Activated T-helper 17 cell treated with anti-CD3 and anti-CD28 coated beads, Interleukin-2, amount 50 U/mL, for 72 hours (primary cell): ENCODE measurements around the gene GPR107. TPM values are rescaled to one million over a fixed set of nuclear protein-coding genes. Genes with fewer than 3 reads are reported as not detected.

Experiments
- ATAC-seq: fragments of 150-1000 bp; cut with Tn5 transposase; replicated peaks from 2 replicates; pipeline ENCODE4 v1.10.0; 2021; ENCODE audit warnings: mild to moderate bottlenecking, moderate library complexity
- H3K27ac Mint-ChIP-seq: one replicate; pipeline ENCODE4 v1.8.0; 2022; ENCODE audit warnings: mixed read lengths
- H3K27me3 Mint-ChIP-seq: one replicate; pipeline ENCODE4 v1.8.0; 2022; ENCODE audit warnings: mixed read lengths
- H3K36me3 Mint-ChIP-seq: one replicate; pipeline ENCODE4 v1.8.0; 2022; ENCODE audit warnings: low read depth, mild to moderate bottlenecking, mixed read lengths
- H3K4me1 Mint-ChIP-seq: one replicate; pipeline ENCODE4 v1.8.0; 2022; ENCODE audit warnings: mixed read lengths
- H3K4me3 Mint-ChIP-seq: one replicate; pipeline ENCODE4 v1.8.0; 2022; ENCODE audit warnings: mild to moderate bottlenecking, mixed read lengths
- H3K9me3 Mint-ChIP-seq: one replicate; pipeline ENCODE4 v1.8.0; 2022; ENCODE audit warnings: mixed read lengths
- total RNA-seq, 2 donors: library from RNA; stranded (reverse); gene quantifications; one replicate each; pipeline ENCODE4 v1.2.3, GENCODE V29; 2022

The GPR107 gene
- total RNA-seq, 2 donors from 2014 or later, result 28.1 to 32.6 TPM

- ATAC-seq, result no peak
- H3K4me1 Mint-ChIP-seq, result peaks cover 53% of the 10 kb centered on the region
These were observed 31.1 kb upstream of the GPR107 start for GRCh38 chr9:130022566-130023143.

GRCh38 chr9:130023144-130023787, 30.4 kb upstream of the GPR107 start:
- peaks cover 100% of the 10 kb centered on the region for H3K36me3 Mint-ChIP-seq
- H3K27ac Mint-ChIP-seq, result peak overlapping the region; percentile 96
- peaks cover 59% of the 10 kb centered on the region for H3K4me1 Mint-ChIP-seq
- no peaks in the 10 kb centered on the region for H3K9me3 Mint-ChIP-seq
- peak overlapping the region; percentile 91 for H3K4me3 Mint-ChIP-seq
- no peaks in the 10 kb centered on the region for H3K27me3 Mint-ChIP-seq
- peak; percentile 60 for ATAC-seq

More at GRCh38 chr9:130022566-130023143, 31.1 kb upstream of the GPR107 start:
- Mint-ChIP-seq H3K9me3 (no peaks in the 10 kb centered on the region), H3K27ac (peak overlapping the region; percentile 96), H3K36me3 (peaks cover 100% of the 10 kb centered on the region), H3K4me3 (peak overlapping the region; percentile 91), H3K27me3 (no peaks in the 10 kb centered on the region)

DNA sequence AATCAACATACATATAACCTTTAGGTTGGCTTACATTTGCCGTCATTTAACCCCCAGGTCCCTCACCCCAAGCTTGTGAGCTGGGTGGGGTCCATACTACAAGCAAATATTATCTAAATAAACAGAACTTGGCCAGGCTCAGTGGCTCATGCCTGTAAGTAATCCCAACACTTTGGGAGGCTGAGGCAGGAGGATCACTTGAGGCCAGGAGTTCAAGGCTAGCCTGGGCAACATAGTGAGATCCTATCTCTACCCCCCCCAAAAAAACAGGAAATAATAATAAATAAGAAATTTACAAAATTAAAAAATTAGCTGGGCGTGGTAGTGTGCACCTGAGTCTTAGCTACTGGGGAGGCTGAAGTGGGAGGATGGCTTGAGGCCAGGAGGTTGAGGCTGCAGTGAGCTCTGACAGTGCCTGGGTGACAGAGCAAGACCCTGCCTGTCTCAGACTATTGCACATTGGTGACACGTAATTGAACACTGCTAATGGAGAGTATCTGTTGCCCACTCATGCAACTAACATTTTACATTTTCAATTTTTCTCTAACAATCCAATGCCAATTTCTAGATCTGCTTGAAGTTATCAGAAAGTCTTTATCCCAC, 29.6 kb upstream of the GPR107 start:
- ATAC-seq, result no peak
- Mint-ChIP-seq H3K4me1 (peaks cover 66% of the 10 kb centered on the region), H3K27ac (peak overlapping the region; percentile 96), H3K36me3 (peaks cover 100% of the 10 kb centered on the region), H3K4me3 (peak overlapping the region; percentile 91), H3K9me3 (no peaks in the 10 kb centered on the region), H3K27me3 (no peaks in the 10 kb centered on the region)

GRCh38 chr9:130024597-130024994, 29.1 kb upstream of the GPR107 start:
- H3K27me3 Mint-ChIP-seq, result no peaks in the 10 kb centered on the region
- H3K27ac Mint-ChIP-seq, result peak overlapping the region; percentile 96
- peaks cover 68% of the 10 kb centered on the region for H3K4me1 Mint-ChIP-seq
- H3K9me3 Mint-ChIP-seq, result peaks cover 5% of the 10 kb centered on the region
- no peak for ATAC-seq
- peak overlapping the region; percentile 91 for H3K4me3 Mint-ChIP-seq
- H3K36me3 Mint-ChIP-seq, result peaks cover 100% of the 10 kb centered on the region

DNA sequence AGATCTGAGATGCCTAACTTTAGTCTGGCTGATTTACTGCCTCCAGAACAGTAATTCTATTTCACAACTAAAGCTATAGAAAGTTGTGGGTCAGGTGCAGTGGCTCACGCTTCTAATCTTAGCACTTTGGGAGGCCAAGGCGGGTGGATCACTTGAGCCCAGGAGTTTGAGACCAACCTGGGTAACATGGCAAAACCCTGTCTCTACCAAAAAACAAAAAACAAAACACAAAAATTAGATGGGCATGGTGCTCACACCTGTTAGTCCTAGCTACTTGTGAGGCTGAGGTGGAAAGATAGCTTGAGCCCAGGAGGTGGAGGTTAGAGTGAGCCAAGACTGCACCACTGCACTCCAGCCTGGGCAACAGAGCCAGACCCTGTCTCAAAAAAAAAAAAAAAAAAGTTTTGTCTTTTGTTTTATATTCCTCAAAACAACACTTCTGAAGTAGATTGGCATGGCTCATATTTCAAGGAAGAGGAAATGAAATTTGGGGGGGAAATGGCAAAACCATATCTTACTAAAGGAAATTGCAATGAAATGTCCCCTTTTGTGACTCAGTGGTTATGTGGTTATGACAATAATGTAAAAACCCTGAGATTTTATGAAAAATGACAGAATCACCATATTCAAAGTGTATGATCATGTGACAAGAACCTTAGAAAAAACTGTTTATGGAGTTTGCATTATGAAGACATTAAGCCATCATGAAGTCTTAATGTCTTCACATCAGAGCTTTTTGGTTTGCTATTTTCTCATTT, 26.9 kb upstream of the GPR107 start:
- H3K36me3 Mint-ChIP-seq, result peaks cover 97% of the 10 kb centered on the region
- no peaks in the 10 kb centered on the region for H3K27me3 Mint-ChIP-seq

DNA sequence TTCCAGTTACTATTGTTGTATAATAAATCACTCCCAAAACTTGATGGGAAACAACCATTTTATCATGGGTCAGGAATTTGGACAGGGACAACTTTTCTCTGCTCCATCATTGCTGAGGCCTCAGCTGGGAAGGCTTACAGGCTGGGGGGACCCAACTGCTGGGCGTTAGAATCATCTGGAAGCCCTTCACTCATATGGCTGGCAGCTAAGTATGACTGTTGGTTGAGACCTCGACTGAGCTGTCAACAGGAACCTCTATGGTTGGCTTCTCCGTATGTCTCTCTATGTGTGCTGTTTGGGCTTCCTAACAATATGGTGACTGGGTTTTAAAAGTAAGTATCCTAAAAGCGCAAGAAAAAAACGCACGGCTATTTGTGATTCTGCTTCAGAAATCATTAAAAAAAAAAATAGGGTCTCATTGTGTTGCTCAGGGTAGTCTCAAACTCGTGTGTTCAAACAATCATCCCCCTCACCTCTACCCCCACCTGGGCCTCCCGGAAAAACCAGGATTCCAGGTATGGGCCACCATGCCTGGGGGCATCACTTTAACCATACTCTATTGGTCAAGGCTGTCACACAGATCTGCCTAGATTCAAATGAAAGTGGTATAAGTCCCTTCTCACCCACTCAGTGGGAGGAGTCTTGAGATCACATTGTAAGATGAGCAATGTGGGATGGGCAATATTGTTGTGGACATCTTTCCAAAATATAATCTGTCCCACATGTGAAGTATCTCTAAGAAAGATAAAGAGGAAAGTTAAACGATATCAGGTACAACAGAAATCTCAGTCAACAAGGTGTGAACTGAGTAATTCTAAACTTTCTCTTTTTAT, 26.0 kb upstream of the GPR107 start:
- ATAC-seq, result no peak
- peak overlapping the region; percentile 96 for H3K27ac Mint-ChIP-seq
- no peaks in the 10 kb centered on the region for H3K27me3 Mint-ChIP-seq
- peaks cover 97% of the 10 kb centered on the region for H3K36me3 Mint-ChIP-seq
- H3K4me1 Mint-ChIP-seq, result peaks cover 76% of the 10 kb centered on the region
- peaks cover 5% of the 10 kb centered on the region for H3K9me3 Mint-ChIP-seq
- peak overlapping the region; percentile 91 for H3K4me3 Mint-ChIP-seq

More for the DNA sequence above, 26.9 kb upstream of the GPR107 start:
- Mint-ChIP-seq H3K4me1 (peaks cover 71% of the 10 kb centered on the region), H3K4me3 (peak overlapping the region; percentile 91), H3K9me3 (peaks cover 5% of the 10 kb centered on the region), H3K27ac (peak overlapping the region; percentile 96)
- peak; percentile 13 for ATAC-seq

DNA sequence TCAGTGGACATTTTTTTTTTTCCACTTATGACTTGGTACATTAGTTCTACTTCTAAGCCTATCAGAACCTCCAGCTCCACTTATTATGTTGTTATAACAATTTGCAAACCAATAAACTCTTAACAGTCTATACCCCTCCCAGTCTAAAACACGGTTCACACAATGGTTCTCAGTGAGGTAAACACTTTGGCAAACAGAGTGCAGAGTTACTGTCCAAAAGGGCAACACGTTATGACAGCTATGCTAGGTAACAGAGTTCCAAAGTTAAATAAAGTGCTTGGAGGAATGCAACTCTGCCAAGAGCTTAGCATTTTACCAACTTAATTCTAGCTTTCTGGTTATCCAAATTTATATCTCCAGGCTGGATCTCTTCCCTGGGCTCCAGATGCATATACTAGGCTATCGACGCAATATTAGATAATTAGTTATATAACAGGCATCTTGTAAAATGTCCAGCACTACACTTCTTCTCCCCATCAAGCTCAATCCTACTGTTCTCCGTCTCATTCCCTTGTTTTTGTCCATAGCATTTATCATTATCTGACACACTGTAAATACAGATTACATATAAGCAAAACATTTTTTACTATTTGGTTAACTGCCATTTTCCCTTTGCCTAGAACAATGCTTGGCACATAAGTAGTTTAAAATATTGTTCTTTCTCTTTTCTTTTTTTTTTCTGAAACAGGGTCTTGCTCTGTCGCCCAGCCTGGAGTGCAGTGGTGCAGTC, 25.0 kb upstream of the GPR107 start:
- H3K36me3 Mint-ChIP-seq, result peaks cover 97% of the 10 kb centered on the region
- H3K4me3 Mint-ChIP-seq, result peak overlapping the region; percentile 91
- ATAC-seq, result no peak
- peaks cover 5% of the 10 kb centered on the region for H3K9me3 Mint-ChIP-seq
- H3K27ac Mint-ChIP-seq, result peak overlapping the region; percentile 96
- peaks cover 72% of the 10 kb centered on the region for H3K4me1 Mint-ChIP-seq
- H3K27me3 Mint-ChIP-seq, result no peaks in the 10 kb centered on the region

- ATAC-seq, result peak; percentile 62
- Mint-ChIP-seq H3K9me3 (peaks cover 5% of the 10 kb centered on the region), H3K4me1 (peaks cover 66% of the 10 kb centered on the region)
These were observed 24.3 kb upstream of the GPR107 start for GRCh38 chr9:130029223-130029973.

GRCh38 chr9:130030651-130031127, 23.0 kb upstream of the GPR107 start:
- H3K4me3 Mint-ChIP-seq, result peak overlapping the region; percentile 91
- H3K27ac Mint-ChIP-seq, result peak overlapping the region; percentile 96
- peak; percentile 37 for ATAC-seq
- H3K36me3 Mint-ChIP-seq, result peaks cover 96% of the 10 kb centered on the region
- H3K27me3 Mint-ChIP-seq, result no peaks in the 10 kb centered on the region
- H3K4me1 Mint-ChIP-seq, result peaks cover 69% of the 10 kb centered on the region
- peaks cover 5% of the 10 kb centered on the region for H3K9me3 Mint-ChIP-seq

More at GRCh38 chr9:130029223-130029973, 24.3 kb upstream of the GPR107 start:
- Mint-ChIP-seq H3K27ac (peak overlapping the region; percentile 96), H3K27me3 (no peaks in the 10 kb centered on the region), H3K36me3 (peaks cover 96% of the 10 kb centered on the region), H3K4me3 (peak overlapping the region; percentile 91)

DNA sequence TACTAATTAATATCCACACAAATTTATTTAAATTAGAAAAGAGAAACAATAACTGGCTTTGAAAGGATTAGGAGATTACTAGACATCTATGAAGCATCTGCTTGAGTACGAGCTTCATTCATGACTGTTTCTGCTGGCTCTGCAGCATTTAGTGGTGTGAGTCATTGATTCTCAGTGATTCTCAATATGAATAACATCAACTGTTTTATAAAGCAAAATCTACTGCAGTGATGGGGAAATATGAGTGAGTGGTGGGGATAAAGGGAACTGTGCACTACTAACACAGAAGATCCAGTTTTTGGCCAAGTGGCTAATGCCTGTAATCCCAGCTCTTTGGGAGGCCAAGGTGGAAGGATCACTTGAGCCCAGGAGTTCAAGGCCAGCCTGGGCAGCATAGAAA, 19.1 kb upstream of the GPR107 start:
- H3K27me3 Mint-ChIP-seq, result no peaks in the 10 kb centered on the region

GRCh38 chr9:130036099-130036498, 17.6 kb upstream of the GPR107 start:
- peak; percentile 40 for ATAC-seq
- H3K27me3 Mint-ChIP-seq, result no peaks in the 10 kb centered on the region
- no peaks in the 10 kb centered on the region for H3K9me3 Mint-ChIP-seq
- peak overlapping the region; percentile 91 for H3K4me3 Mint-ChIP-seq
- H3K27ac Mint-ChIP-seq, result peak overlapping the region; percentile 99
- peaks cover 99% of the 10 kb centered on the region for H3K36me3 Mint-ChIP-seq
- H3K4me1 Mint-ChIP-seq, result peaks cover 43% of the 10 kb centered on the region

More for the DNA sequence above, 19.1 kb upstream of the GPR107 start:
- ATAC-seq, result peak; percentile 53
- H3K4me1 Mint-ChIP-seq, result peaks cover 54% of the 10 kb centered on the region
- H3K27ac Mint-ChIP-seq, result peak overlapping the region; percentile 99
- peaks cover 96% of the 10 kb centered on the region for H3K36me3 Mint-ChIP-seq
- peaks cover under 1% of the 10 kb centered on the region for H3K9me3 Mint-ChIP-seq
- H3K4me3 Mint-ChIP-seq, result peak overlapping the region; percentile 91

DNA sequence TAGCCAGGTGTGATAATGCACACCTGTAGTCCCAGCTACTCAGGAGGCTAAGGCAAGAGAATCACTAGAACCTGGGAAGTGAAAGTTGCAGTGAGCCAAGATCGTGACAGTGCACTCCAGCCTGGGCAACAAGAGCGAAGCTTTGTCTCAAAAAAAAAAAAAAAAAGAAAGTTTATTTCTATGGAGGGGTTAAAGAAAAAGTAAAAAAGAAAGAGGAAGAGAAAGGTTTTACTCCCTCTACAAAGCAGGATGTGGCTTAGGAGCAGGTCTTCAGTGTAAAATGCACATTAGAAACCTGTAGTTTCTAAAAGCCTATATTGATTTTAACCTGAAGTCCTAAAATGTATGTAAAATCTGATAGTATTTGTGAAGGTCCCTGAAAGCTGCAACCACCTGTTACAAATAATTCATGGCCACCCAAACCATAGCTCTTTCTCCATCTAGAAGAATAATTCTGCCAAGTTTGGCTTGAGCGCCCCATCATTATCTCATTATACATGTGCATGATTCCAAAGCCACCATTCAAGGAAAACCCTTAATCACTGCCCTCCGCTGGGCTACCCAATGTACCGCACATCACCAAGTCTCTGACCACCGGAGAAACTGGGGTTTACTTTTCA, 14.1 kb upstream of the GPR107 start:
- Mint-ChIP-seq H3K4me3 (peak overlapping the region; percentile 91), H3K27ac (peak overlapping the region; percentile 99), H3K9me3 (no peaks in the 10 kb centered on the region), H3K36me3 (peaks cover 84% of the 10 kb centered on the region), H3K27me3 (no peaks in the 10 kb centered on the region), H3K4me1 (peaks cover 19% of the 10 kb centered on the region)
- peak; percentile 10 for ATAC-seq
